ENCODE measurements around the gene TMEM165.
"Not testable (repeated sequence)": the region's sequence is repeated elsewhere in the genome, so short reads cannot be mapped to it uniquely, and the experiment has no call there.

The TMEM165 gene, protein sequence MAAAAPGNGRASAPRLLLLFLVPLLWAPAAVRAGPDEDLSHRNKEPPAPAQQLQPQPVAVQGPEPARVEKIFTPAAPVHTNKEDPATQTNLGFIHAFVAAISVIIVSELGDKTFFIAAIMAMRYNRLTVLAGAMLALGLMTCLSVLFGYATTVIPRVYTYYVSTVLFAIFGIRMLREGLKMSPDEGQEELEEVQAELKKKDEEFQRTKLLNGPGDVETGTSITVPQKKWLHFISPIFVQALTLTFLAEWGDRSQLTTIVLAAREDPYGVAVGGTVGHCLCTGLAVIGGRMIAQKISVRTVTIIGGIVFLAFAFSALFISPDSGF

DNA sequence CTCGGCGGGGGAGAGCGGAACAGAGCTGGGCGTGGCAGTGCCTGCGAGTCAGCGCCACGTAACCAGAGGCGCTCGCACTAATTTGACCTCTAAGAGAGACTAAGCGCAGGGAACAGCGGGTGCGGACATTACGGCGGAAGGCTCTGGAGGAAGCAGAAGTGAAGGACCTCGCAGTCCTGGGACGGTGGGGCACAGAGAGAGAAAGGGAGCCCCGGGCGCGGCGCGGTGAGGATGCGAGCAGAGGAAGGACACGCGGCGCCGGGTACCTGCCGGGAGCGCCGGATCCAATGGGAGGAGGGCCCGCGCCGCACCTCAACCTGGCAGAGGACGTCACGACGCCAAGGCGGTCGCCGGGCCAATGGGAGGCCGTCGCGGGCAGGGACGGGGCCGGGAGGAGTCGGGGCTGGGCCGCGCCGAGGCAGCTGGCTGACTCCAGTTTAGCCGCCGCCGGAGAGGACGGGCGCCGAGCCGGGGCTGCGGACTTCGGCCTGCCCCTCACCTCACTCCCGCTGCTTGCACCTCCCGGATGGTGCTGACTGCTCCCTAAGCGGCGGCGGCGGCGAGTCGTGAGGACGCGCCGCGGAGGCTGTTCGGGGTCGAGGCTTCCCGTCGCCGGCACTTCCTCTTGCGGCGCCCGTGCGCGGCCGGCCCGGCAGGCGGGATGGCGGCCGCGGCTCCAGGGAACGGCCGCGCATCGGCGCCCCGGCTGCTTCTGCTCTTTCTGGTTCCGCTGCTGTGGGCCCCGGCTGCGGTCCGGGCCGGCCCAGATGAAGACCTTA is at the start of gene TMEM165:
TSS of gene TMEM165 (plus strand) at position 429 of the 779 bp plus-strand sequence. CDS start at position 662, 233 bp downstream.
- Mint-ChIP-seq H3K4me3 (peak within 1 kb of the TSS; percentile 100), H3K4me1 (ENCODE audit: low read depth) (peaks cover 32% of the 10 kb centered on the region), H3K9me3 (no peaks in the 10 kb centered on the region), H3K27ac (peak within 1 kb of the TSS; percentile 100), H3K36me3 (ENCODE audit: low read depth) (peaks cover 23% of the 10 kb centered on the region), H3K27me3 (ENCODE audit: low read depth) (no peaks in the 10 kb centered on the region)
- DNase-seq (ENCODE audit: low spot score): peak; percentile 92

DNA sequence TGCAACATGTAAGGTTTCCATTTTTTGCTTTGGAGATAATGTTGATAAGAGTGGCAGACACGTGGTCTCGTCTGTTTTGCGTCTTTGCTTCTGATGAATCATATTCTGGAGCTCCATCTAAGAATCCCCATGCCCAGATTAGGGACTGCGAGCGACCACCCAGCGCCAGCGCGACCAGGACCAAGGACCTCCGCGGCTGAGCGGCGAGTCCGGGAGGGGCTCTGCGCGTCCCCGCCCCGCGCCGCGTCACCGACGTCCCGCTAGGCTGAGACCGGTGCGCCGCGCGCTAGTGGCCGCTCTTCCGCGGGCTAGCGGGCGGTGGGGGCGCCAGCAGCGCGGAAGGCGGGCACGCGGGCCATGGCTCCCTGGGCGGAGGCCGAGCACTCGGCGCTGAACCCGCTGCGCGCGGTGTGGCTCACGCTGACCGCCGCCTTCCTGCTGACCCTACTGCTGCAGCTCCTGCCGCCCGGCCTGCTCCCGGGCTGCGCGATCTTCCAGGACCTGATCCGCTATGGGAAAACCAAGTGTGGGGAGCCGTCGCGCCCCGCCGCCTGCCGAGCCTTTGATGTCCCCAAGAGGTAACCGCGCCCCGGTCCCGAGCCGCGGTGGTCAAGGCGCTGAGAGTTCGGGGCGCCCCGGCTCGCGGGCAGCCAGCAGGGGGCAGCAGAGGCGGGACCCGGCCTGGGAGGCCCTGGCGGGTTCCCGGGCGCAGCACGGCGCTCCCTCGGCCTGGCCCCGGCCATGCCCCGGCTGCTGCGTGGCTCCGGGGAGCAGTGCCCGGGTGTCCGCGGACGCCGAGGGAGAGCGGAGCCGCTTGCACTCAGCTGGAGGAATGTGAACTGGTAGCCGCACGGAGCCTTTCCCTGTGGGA is 49.5 kb upstream of the TMEM165 start, which contains the start of gene SRD5A3:
TSS of gene SRD5A3 (plus strand) at position 263 of the 871 bp plus-strand sequence. CDS start at position 358, 95 bp downstream.
- no peaks in the 10 kb centered on the region for H3K36me3 Mint-ChIP-seq (ENCODE audit: low read depth)
- peaks cover 21% of the 10 kb centered on the region for H3K4me1 Mint-ChIP-seq (ENCODE audit: low read depth)
- no peaks in the 10 kb centered on the region for H3K27me3 Mint-ChIP-seq (ENCODE audit: low read depth)
- H3K27ac Mint-ChIP-seq: peak within 1 kb of the TSS; percentile 90
- H3K4me3 Mint-ChIP-seq: peak within 1 kb of the TSS; percentile 88
- H3K9me3 Mint-ChIP-seq: no peaks in the 10 kb centered on the region
- DNase-seq (ENCODE audit: low spot score): peak; percentile 85

DNA sequence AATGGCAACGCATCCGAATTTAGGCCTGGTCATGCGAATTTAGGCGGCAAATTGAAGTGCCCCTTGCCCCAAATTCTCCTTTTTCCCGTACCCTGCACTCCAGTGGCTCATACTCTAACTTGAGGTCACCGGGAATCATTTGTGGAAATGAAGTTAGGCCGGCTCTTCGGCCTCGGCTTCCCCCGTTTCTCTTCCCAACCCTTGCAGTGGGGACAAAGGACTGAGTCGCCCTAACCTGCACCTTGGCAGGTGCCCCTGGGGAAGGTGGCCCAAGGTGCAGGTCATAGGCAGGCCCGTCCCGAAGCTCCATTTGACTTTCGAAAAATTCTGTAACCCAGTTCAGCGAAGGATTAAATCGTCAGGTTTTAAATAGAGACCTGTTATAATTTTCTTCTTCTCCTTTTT is 48.9 kb upstream of the TMEM165 start:
- no peak for DNase-seq (ENCODE audit: low spot score)
- Mint-ChIP-seq H3K4me1 (ENCODE audit: low read depth) (peaks cover 21% of the 10 kb centered on the region), H3K36me3 (ENCODE audit: low read depth) (peaks cover 2% of the 10 kb centered on the region), H3K4me3 (peak overlapping the region; percentile 88), H3K27ac (peak overlapping the region; percentile 80), H3K9me3 (no peaks in the 10 kb centered on the region), H3K27me3 (ENCODE audit: low read depth) (no peaks in the 10 kb centered on the region)

DNA sequence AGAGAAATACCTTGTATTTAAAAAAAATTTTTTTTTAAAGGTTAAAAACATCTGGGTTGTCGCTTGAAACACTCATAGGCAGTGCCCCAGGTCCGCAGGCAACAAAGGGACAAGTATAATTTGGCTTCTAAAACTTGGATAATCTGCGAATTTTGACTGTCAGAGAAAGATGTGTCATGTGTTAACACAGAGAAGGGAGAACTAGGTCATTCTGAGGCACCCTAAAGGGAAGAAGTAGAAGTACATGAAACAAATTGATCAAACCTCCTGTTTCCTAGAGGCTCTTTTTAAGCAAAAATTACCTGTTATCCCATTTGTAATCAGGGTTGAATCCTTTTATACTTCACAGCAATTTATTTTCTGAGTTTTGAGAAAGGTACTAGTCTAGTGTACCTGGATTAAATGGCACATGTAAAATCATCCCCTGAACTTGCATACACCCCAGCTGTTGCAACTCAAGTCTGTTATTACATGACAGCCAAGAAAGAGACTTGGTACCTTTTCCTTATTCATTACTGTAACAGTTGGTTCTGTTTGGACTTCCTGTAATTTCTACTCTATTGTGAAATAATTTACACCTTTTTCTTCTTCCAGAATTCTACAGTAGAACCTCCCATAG is 48.0 kb upstream of the TMEM165 start:
- peaks cover 5% of the 10 kb centered on the region for H3K36me3 Mint-ChIP-seq (ENCODE audit: low read depth)
- no peak for DNase-seq (ENCODE audit: low spot score)
- H3K4me1 Mint-ChIP-seq (ENCODE audit: low read depth): peaks cover 21% of the 10 kb centered on the region
- H3K27me3 Mint-ChIP-seq (ENCODE audit: low read depth): no peaks in the 10 kb centered on the region
- peak overlapping the region; percentile 88 for H3K4me3 Mint-ChIP-seq
- no peaks in the 10 kb centered on the region for H3K9me3 Mint-ChIP-seq
- peak overlapping the region; percentile 80 for H3K27ac Mint-ChIP-seq

DNA sequence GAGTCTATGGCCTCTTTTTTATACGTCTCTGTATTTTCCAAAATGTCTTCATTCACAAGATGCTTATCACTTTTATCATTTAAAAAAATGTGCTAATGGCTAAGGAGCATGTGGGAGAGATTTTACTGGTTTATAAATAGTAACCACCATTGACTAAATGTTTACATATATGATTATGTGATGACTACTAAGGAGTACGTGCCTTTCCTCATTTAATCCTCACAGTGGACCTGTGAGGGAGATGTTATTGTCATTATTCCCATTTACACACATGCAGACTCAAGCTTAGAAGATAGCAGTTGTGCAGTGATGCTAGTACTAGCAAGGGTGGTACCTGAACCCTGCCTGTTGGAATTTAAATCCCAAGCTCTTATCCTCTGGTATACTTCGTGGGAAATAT is 47.3 kb upstream of the TMEM165 start:
- Mint-ChIP-seq H3K9me3 (no peaks in the 10 kb centered on the region), H3K36me3 (ENCODE audit: low read depth) (peaks cover 5% of the 10 kb centered on the region), H3K27me3 (ENCODE audit: low read depth) (no peaks in the 10 kb centered on the region), H3K4me3 (no peak overlapping the region), H3K4me1 (ENCODE audit: low read depth) (peaks cover 21% of the 10 kb centered on the region), H3K27ac (no peak overlapping the region)
- no peak for DNase-seq (ENCODE audit: low spot score)

DNA sequence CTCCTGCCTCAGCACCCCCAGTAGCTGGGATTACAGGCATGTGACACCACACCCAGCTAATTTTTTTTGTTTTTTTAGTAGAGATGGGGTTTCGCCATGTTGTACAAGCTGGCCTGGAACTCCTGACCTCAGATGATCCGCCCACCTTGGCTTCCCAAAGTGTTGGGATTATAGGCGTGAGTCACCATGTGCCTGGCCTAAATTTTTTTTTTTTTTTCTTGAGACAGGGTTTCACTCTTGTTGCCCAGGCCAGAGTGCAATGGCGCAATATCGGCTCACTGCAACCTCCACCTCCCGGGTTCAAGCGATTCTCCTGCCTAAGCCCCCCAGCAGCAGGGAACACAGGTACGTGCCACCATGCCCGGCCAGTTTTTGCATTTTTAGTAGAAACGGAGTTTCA is 44.9 kb upstream of the TMEM165 start:
- H3K4me3 Mint-ChIP-seq; DNase-seq (ENCODE audit: low spot score); H3K27ac Mint-ChIP-seq; H3K36me3 Mint-ChIP-seq (ENCODE audit: low read depth); H3K27me3 Mint-ChIP-seq (ENCODE audit: low read depth); H3K9me3 Mint-ChIP-seq: not testable (repeated sequence)
- peaks cover 15% of the 10 kb centered on the region for H3K4me1 Mint-ChIP-seq (ENCODE audit: low read depth)

DNA sequence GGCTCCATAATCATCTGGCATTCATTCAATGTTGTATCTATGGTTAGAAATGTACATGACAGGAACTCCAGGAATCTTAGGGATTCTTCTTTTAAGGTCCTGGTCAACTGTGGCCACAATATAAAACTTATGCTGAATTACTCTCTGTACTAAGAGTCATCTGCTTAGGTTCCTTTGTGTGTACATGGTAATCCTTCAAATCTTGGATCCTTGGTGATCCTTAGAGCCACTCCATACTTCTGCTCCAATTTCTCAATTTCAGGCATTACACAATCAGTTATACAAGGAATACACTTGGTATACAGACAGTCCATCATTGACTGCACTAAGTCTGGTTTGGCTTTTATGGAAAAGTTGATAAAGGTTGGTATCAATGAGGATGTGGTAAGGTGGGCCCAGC is 43.9 kb upstream of the TMEM165 start:
- Mint-ChIP-seq H3K4me1 (ENCODE audit: low read depth) (peaks cover 13% of the 10 kb centered on the region), H3K36me3 (ENCODE audit: low read depth) (peaks cover 10% of the 10 kb centered on the region), H3K27ac (no peak overlapping the region), H3K9me3 (no peaks in the 10 kb centered on the region), H3K4me3 (no peak overlapping the region), H3K27me3 (ENCODE audit: low read depth) (no peaks in the 10 kb centered on the region)
- no peak for DNase-seq (ENCODE audit: low spot score)

DNA sequence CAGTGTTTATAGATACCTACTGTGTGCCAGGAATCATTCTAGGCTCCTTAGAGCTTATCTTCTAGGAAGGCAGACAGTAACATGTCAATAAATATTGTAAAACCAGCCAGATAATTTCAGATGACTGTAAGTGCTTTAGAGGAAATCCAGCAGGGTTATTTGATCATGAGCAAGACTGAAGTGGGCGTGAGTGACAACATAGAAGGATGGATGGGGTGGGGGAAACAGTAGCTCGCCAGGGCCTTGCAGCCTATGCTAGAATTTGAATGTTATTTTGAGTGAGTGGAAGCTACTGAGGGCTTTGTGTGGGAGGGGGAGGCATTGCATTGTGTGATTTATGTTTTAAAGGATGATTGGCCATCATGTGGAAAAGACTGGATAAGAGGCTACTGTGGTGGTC is 43.0 kb upstream of the TMEM165 start:
- DNase-seq (ENCODE audit: low spot score): no peak
- H3K4me3 Mint-ChIP-seq: no peak overlapping the region
- H3K4me1 Mint-ChIP-seq (ENCODE audit: low read depth): peaks cover 6% of the 10 kb centered on the region
- no peak overlapping the region for H3K27ac Mint-ChIP-seq
- H3K9me3 Mint-ChIP-seq: no peaks in the 10 kb centered on the region
- no peaks in the 10 kb centered on the region for H3K27me3 Mint-ChIP-seq (ENCODE audit: low read depth)
- H3K36me3 Mint-ChIP-seq (ENCODE audit: low read depth): peaks cover 10% of the 10 kb centered on the region

DNA sequence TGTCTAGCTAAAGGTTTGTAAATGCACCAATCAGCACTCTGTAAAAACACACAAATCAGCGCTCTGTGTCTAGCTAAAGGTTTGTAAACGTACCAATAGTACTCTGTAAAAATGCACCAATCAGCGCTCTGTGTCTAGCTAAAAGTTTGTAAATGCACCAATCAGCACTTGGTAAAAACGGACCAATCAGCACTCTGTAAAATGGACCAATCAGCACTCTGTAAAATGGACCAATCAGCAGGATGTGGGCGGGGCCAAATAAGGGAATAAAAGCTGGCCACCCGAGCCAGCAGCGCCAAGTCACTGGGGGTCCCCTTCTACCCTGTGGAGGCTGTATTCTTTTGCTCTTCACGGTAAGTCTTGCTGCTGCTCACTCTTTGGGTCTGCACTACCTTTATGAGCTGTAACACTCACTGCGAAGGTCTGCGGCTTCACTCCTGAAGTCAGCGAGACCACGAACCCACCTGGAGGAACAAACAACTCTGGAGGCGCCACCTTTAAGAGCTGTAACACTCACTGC is 42.5 kb upstream of the TMEM165 start:
- not testable (repeated sequence) for H3K27me3 Mint-ChIP-seq (ENCODE audit: low read depth); H3K9me3 Mint-ChIP-seq; H3K4me1 Mint-ChIP-seq (ENCODE audit: low read depth); H3K4me3 Mint-ChIP-seq; DNase-seq (ENCODE audit: low spot score); H3K36me3 Mint-ChIP-seq (ENCODE audit: low read depth); H3K27ac Mint-ChIP-seq

DNA sequence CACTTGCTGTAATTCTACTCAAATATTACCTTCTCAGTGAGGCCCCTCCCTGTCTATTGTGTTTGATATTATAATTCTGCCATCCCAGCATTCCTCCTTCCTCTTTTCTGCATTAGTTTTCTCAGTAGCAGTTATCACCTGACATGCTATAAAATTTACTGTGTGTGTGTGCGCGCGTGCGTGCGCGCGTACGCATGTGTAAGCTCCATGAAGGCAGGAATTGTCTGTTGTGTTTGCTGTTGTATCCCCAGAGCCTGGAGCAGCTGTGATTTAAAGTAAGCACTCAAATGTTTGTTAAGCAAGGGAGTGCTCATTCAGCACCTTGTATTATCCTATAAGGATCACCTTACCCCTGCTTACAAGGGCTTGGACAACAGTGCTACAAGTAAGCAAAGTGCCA is 41.1 kb upstream of the TMEM165 start:
- Mint-ChIP-seq H3K36me3 (ENCODE audit: low read depth) (peaks cover 10% of the 10 kb centered on the region), H3K27ac (no peak overlapping the region), H3K4me1 (ENCODE audit: low read depth) (peaks cover 11% of the 10 kb centered on the region), H3K4me3 (no peak overlapping the region), H3K9me3 (no peaks in the 10 kb centered on the region), H3K27me3 (ENCODE audit: low read depth) (no peaks in the 10 kb centered on the region)
- no peak for DNase-seq (ENCODE audit: low spot score)

DNA sequence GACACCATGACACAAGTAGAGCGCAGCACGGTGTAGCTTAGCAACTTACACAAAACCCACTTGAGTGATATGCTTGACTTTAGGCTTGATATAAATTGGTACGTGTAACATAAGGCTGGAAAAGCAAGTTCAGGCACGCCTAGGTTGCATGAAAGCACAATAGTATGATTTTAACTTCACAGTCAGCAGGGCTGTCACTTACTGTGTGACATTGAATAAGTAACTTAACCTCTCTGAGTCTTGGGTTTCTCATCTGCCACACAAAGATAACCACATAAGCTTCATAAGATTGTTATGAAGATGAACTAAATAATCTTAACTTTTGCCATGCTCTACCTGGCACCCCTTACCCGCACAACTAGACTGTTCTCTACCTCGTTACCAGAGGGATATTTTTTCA is 40.2 kb upstream of the TMEM165 start:
- Mint-ChIP-seq H3K4me1 (ENCODE audit: low read depth) (peaks cover 11% of the 10 kb centered on the region), H3K27ac (no peak overlapping the region), H3K9me3 (no peaks in the 10 kb centered on the region), H3K36me3 (ENCODE audit: low read depth) (peaks cover 10% of the 10 kb centered on the region), H3K27me3 (ENCODE audit: low read depth) (no peaks in the 10 kb centered on the region), H3K4me3 (no peak overlapping the region)
- no peak for DNase-seq (ENCODE audit: low spot score)

DNA sequence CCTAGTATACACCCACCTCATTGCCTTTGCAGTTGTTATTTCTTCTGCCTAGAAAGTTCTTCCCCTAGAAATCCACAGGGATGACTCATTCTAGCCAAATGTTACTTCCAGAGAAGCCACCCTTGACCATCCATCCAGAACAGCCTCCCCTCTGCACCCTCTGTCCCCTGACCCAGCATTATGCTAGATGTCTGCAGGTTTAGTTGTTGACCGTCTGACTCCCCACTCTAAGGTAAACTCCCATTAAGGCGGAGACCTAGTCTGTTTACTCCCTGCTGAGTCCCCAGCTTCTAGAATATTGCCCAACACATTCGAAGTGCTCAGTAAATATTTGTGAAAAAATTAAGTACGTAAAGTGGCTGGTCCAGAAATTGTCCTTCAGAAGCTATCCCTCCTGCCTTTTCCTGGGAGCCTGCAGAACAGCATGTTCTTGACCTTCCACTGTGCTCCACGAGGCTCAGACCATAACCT is 38.7 kb upstream of the TMEM165 start:
- Mint-ChIP-seq H3K9me3 (no peaks in the 10 kb centered on the region), H3K27me3 (ENCODE audit: low read depth) (no peaks in the 10 kb centered on the region), H3K27ac (no peak overlapping the region), H3K4me1 (ENCODE audit: low read depth) (peaks cover 11% of the 10 kb centered on the region), H3K36me3 (ENCODE audit: low read depth) (peaks cover 6% of the 10 kb centered on the region), H3K4me3 (no peak overlapping the region)
- no peak for DNase-seq (ENCODE audit: low spot score)

DNA sequence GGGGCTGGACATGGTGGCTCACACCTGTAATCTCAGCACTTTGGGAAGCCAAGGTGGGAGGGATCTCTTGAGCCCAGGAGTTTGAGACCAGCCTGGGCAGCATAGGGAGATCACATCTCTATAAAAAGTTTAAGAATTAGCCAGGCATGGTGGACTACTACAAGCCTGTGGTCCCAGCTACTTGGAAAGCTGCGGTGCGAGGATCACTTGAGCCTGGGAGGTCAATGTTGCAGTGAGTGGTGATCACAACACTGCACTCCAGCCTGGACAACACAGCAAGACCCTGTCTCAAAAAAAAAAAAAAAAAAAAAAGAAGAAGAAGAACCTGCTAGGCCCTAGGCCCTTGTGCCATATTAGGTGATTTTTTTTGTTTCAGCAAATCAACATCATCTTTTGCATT is 37.5 kb upstream of the TMEM165 start:
- Mint-ChIP-seq H3K27ac (no peak overlapping the region), H3K4me3 (no peak overlapping the region), H3K27me3 (ENCODE audit: low read depth) (no peaks in the 10 kb centered on the region), H3K4me1 (ENCODE audit: low read depth) (peaks cover 11% of the 10 kb centered on the region), H3K36me3 (ENCODE audit: low read depth) (peaks cover 5% of the 10 kb centered on the region), H3K9me3 (no peaks in the 10 kb centered on the region)
- no peak for DNase-seq (ENCODE audit: low spot score)
